Activated CD8-positive, alpha-beta memory T cell treated with anti-CD3 and anti-CD28 coated beads, Interleukin-2, amount 50 U/mL, for 48 hours (primary cell): ENCODE data around the gene PEAK3.
A peak's percentile ranks its signal among the peaks of the same experiment; 100 is the strongest.
"Not testable (repeated sequence)": the region's sequence is repeated elsewhere in the genome, so short reads cannot be mapped to it uniquely, and the experiment has no call there.

ENCODE experiments used
- DNase-seq: peaks from one replicate; pipeline ENCODE4 v3.0.0-alpha.2; 2020

PEAK3 gene

GRCh38 chr19:2287585-2288337, 5.8 kb upstream of the PEAK3 start:
- no peak for DNase-seq

DNA sequence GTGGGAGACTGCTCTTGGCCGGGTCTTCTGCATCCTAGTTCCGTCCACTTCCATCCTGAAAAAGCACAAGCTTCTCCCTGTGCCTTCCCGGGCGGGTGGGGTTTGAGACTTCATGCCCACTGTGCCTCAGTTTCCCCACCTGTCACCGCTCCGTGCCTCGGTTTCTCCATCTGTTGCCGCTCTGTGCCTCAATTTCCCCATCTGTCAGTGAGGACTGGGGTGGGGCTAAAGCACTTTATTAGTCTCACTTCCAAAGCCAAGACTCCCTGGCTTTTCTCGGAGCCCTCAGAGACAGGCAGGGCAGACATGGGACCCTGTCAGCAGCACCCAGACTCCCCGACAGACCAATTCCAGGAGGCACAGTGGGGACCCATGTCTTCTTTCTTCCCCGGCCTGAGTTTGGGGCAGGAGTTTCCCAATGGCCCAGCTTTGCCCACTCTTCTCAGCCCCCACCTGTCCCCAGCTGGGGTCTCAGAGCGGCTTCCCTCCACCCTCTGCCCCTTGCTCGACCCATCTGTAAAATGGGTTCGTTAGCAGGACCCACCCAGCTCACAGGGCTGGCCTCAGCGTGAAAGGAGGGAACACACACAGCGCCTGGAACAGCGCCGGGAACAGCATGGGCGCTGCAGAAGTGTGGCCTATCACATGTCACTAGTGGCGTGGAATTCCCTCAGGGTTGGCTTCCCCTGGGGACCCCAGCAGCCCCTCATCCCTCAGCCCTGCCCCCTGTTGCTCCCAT, 4.6 kb upstream of the PEAK3 start:
- no peak for DNase-seq

DNA sequence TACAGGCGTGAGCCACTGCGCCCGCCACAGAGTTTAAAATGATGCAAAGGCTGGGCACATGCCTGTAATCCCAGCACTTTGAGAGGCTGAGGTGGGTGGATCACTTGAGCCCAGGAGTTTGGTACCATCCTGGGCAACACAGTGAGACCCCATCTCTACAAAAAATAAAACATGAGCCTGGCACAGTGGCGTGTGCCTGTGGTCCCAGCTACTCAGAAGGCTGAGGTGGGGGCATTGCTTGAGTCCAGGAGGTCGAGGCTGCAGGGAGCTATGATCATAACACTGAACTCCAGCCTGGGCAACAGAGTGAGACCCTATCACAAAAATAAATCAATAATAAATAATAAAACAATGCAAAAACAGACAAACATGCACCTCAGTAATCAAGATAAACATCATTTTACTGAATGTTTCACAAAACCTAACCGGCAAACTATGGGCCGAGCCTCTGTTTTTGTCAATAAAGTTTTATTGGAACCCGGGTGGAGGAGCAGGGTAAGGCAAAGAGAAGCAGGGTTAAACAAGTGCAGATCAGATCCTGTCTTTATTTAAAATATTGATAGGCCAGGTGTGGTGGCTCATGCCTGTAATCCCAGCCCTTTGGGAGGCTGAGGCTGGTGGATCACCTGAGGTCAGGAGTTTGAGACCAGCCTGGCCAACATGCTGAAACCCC, 2.0 kb upstream of the PEAK3 start:
- DNase-seq: no peak

DNA sequence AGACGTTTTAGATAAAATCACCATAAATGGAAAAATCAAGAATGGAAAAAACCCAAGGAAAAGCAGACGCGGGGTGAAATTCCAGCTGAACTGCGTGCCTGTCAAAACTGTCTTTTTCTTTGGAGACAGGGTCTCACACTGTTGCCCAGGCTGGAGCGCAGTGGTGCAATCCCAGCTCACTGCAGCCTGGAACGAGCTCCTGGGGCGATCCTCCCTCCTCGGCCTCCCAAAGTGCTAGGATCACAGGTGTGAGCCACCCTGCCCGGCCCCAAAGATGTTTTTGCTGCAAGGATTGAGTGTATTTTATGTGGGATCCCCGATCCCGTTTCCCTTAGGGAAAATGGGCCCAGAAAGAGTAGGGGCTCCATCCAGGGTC, 875 bp upstream of the PEAK3 start:
- no peak for DNase-seq

DNA sequence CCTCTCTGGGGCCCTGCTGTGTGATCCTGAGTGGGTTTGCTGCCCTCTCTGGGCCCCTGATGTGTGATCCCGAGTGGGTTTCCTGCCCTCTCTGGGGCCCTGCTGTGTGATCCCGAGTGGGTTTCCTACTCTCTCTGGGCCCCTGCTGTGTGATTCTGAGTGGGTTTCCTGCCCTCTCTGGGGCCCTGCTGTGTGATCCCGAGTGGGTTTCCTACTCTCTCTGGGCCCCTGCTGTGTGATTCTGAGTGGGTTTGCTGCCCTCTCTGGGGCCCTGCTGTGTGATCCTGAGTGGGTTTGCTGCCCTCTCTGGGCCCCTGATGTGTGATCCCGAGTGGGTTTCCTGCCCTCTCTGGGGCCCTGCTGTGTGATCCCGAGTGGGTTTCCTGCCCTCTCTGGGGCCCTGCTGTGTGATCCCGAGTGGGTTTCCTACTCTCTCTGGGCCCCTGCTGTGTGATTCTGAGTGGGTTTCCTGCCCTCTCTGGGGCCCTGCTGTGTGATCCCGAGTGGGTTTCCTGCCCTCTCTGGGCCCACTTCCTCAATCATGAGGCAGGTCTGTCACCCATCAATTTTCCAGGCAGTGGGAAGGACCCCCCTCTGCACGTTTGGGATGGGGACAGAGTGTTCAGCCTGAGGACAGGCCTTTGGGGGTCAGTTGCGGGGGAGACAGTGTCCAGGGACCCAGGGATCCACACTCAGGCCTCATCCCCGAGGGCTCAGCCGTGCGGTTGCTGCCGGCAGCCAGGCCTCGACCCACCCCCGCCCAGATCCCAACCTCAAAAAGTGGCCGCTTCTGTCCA, 512 bp downstream of the PEAK3 start:
- DNase-seq: not testable (repeated sequence)

GRCh38 chr19:2280633-2281264, 1.2 kb downstream of the PEAK3 start:
- no peak for DNase-seq

GRCh38 chr19:2278459-2279158, 3.4 kb downstream of the PEAK3 start:
- no peak for DNase-seq

- no peak for DNase-seq
These were observed 4.8 kb downstream of the PEAK3 start for GRCh38 chr19:2277138-2277537.

DNA sequence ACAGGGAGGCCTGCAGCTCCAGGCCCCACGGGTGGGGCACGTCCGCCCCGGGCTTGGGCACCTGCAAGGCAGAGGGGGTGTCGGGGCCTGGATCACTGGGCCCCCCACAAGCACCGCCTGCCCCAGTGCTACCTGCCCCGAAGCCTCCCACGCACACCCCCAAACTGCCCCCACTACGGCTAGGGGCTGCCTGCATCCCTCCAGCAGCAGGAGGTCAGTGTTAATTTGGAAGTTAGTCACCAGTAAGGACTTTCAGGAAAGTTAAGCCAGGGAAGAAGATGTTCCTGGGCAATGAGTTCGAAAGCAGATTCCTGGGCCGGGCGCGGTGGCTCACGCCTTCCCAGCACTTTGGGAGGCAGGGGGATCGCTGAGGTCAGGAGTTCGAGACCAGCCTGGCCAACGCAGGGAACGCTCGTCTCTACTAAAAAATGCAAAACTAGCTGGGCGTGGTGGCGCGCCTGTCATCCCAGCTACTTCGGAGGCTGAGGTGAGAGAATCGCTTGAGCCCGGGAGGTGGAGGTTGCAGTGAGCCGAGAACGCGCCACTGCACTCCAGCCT, 5.5 kb downstream of the PEAK3 start:
- DNase-seq: no peak

- no peak for DNase-seq
These were observed 6.2 kb downstream of the PEAK3 start for GRCh38 chr19:2275588-2276428.

GRCh38 chr19:2274931-2275535, 6.9 kb downstream of the PEAK3 start:
- no peak for DNase-seq

GRCh38 chr19:2274185-2274711, 7.7 kb downstream of the PEAK3 start:
- no peak for DNase-seq

DNA sequence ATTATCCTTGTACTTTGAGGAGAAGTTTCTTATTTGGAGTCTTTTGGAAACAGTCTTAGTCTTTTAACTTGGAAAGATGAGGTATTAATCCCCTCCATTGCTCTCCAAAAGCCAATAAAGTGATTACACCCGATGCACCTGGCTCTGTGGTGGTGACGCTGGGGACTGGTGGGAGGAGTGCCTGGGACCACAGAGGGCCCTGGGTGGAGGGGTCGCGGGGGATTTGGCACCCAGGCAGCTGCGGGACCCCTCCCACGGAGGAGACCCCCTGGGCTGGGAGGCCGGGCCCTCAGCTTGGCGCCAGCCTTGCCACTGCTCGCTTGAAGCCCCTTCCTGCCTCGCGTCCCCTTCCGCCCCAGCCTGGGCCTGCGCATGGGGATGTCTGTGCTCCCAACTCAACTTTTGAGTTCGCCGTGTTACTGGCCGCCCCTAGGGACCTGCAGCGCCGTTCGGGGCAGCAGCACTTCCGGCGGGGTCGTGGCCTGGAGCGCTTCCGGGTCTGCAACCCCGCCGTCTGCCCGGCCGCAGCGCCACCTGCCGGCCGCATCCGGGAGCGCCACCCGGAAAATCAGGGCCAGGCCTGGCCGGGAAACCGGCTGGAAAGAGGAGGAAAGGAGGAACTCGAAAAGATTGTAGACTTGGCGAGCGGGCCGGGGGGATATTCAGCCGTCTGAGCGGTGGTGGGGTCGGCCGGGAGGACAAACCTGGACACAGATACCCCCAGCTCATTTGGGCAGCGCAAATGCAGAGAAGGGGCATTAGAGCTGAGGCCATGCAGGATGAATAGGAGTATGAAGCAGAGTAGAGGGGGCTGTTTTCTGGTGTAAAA, 8.4 kb downstream of the PEAK3 start:
- DNase-seq: peak; percentile 95

DNA sequence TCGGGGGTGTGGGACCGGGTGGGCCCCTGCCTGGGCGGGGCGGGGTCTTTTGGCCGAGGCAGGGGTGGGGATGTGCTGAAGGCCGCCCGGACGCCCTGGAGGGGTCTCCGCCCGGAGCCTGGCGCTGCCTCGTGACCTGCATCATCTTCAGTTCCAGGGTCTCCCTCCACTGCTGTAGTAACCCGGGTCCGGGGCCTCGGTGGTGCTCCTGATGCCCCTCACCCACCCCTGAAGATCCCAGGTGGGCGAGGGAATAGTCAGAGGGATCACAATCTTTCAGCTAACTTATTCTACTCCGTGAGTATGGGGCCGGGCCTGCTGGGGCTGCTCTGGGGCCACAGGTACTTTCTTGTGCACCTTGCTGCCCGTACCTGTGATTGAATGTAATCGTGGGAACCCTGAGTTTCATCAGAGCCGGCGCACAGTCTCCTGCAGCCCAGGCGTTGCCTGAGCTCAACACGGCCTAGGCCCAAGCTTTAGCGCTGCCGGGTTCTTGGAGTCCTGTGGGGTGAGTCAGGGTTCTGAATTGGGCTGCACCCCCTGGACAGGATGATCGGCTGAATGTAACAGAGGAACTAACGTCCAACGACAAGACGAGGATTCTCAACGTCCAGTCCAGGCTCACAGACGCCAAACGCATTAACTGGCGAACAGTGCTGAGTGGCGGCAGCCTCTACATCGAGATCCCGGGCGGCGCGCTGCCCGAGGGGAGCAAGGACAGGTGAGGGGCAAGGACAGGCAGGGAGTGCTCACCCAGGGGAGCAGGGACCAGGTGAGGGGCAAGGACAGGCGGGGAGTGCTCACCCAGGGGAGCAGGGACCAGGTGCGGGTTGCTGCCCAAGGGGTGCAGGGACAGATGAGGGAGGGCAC, 10.5 kb downstream of the PEAK3 start:
- peak; percentile 66 for DNase-seq

DNA sequence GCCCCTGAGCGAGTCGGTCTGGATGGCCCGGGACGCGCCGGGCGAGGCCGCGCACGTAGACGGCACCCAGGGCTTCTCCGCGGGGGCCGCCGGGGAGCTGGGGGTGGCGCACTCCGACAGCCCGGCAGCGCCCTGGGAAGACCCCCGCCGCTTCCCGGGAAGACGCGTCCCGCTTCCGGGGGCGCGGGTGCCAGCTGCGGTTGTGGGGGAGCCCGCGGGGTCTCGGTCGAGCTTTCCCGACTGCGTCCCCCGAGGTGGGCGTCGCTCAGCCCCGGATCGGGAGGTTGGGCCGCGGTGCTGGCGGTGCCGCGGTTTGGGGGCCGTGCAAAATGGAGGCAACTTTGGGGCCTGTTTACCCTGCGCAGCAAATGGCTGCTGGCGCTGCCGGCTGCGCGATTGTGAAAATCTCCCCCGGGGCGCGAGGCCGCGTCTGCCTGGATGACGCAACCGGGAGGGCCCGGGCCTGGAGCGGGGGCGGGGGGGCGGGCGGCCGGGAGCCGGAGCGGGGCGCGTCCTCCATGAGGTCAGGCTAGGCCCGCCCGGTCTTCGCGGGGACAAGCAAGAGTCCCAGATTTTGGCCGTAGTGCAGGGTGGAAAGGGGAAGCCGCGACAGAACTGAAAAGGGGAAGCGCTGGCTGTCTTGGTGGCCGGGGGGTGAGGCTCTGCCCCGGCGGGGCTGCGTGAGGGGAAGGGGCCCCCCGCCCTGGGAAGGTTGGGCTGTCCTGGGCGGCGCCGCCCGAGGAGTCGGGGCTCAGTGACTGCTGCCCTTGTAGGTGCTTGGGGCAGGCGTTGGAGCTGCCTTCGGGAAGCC, 11.3 kb downstream of the PEAK3 start:
- peak; percentile 87 for DNase-seq

GRCh38 chr19:2270157-2270422, 11.9 kb downstream of the PEAK3 start:
- DNase-seq: peak; percentile 72
